Stimulated activated CD8-positive, alpha-beta memory T cell treated with anti-CD3 and anti-CD28 coated beads, Interleukin-12 subunit alpha, Interleukin-12 subunit beta, amount 100 ng/mL, for 1 hour (primary cell): Measurements from ENCODE around the gene MYH2.
"Not testable (repeated sequence)": the region's sequence is repeated elsewhere in the genome, so short reads cannot be mapped to it uniquely, and the experiment has no call there.

ENCODE experiments used
- DNase-seq: peaks from one replicate; pipeline ENCODE4 v3.0.0-alpha.2; 2020; ENCODE audit warnings: low read depth

The MYH2 gene

DNA sequence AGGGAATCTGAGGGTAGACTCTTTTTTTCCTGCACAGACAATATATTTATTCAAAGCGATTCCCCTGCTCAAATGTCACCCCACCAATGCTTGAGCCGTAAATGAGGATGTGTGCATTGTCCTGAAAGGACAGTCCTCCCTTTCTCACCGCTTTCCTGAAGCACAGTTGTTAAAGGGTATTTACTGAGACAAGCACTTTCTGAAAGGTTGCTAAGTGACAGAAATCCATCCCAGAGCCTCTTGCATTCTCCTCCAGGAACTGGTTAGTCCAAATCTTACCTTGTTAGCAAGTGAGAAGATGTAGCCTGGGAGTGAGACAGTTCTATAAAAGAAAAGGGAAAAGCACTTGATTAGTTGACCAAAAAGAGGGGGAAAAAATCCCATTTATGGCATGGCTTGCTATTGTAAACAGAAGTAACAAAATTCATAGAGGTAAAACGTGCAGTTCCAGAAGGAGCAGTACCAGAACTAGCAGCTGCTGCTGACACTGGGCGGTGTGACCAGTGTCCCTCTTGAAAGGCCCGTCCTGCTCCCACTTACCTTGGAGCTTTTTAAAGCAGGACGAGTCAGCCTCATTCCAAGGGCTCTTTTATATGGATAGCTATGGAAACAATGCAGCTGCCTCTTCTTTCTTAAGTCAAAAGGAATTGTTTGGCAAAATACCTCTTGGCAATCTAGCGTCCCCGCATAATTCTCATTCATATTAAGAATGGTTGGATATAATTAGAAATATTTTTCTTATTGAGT, at the start of gene MYH2:
Gene MYH2 (minus strand): TSS at position 563 of the 747 bp plus-strand sequence. CDS start 1,738 bp downstream, outside the sequence.
- no peak for DNase-seq

DNA sequence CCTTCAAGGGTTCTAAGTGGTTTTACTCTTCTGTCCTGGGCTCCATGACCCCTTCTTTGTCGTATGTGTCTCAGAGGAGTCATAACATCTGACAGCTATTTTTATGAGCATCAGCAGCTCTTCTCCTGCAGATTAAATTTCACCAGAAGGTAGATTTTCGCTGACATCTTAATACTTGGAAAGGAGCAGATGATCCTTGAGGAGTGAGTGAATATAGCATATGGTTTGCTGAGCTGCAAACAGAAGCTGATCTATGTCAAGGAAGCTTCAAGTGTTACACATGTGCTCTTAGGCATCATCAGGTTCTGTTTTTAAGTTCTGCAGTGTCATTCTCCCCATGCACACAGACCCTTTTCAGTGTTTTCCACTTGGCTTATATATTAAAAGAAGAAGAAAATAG, 49.2 kb upstream of the MYH2 start:
- no peak for DNase-seq

DNA sequence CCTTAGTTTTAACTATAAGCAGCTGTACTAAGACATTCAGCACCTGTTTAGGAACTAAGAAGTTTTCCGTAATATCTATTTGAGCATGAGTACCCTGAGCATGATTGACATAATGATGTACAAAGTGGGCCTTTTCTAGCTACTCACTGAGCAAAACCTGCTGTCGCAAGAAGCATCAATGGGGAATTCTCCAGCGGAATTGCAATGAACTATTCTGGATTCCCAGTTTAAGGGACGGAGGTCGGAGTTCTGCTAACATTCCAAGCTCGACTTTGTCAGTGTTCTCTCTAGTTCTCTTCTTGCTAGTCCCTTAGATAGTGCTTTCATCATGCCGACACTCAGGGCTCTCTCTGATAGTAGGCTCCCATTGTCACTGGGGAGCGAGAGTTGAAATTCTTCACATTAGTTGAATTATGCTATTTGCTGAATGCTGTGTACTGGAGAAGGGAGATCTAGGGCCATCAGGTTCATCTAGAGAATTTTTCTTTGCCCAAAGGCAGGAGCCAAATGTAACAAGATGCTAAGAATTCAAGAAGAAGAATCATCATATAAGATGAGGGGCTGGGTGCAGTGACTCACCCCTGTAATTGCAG, 40.2 kb upstream of the MYH2 start:
- no peak for DNase-seq

DNA sequence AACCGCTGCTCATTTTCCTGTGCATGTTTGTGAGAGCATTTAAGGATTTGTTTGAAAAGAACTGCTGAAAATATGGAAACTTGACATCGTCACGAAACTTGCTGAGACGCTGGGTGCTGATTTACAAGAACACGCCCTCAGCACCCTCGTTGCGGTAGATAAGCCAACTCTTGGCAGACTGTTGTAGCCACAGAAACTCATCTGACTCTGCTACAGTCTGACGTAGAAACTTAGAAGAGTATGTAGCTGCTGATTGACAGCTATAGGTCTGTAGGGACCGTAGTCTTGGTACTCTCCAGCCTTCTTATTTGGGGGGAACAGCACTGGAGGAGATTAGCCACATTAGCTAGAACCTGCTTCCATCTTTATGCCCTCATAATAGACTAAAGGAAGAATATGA, 36.1 kb upstream of the MYH2 start:
- no peak for DNase-seq

DNA sequence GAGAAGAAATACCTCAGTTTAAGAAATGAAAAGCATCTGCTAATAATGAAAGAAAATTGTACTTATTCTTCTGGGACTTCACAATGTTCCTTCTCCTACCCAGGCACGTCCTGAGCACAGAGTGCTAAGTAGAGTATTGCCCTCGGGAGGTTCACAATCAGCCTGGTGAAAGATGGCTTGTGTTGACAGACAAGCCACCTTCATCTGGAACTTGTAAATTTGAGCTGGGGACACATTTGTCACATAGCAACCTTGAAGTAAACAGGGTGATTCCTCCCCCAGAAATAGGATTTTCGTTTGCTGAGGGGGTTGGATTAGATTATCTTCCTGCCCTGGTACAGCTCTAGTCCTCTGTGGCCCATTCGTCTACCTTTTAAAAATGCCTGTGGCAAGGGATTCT, 34.4 kb upstream of the MYH2 start:
- DNase-seq: no peak

DNA sequence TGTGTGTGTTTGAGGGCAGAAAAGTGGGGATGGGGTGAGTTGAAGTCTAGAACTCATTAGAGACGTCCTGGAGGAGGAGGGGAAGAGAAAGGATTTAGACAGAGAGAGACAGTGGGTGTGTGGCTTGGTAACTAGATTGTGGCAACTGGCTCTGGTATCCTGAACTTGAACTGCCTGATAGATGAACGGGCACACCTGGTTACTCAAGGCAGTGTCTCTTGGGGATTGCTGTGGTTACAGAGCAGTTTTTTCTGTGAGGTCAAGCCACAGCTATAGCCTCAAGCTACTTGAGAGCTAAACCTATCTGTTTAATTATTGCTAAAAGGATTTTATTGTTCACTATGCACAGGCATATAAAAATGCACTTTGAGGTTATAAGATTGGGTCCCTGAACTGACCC, 29.8 kb upstream of the MYH2 start:
- DNase-seq: no peak

DNA sequence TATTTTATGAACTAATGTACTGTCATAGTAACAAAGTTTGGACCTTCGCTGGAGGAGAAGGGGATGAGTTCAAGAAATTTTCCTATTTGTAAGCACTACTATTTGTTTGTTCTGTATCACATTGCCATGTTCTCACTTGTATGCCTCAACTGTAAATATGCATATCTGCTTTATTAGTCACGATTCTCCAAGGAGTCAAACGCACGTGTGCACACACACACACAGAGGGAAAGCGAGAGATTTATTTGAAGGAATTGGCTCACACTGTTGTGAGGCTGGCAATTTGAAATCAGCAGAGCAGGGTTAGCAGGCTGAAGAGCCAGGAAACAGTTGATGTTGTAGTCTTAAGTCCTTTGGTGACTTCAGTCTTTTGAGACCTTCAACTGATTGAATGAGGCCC, 24.9 kb upstream of the MYH2 start:
- DNase-seq: no peak

DNA sequence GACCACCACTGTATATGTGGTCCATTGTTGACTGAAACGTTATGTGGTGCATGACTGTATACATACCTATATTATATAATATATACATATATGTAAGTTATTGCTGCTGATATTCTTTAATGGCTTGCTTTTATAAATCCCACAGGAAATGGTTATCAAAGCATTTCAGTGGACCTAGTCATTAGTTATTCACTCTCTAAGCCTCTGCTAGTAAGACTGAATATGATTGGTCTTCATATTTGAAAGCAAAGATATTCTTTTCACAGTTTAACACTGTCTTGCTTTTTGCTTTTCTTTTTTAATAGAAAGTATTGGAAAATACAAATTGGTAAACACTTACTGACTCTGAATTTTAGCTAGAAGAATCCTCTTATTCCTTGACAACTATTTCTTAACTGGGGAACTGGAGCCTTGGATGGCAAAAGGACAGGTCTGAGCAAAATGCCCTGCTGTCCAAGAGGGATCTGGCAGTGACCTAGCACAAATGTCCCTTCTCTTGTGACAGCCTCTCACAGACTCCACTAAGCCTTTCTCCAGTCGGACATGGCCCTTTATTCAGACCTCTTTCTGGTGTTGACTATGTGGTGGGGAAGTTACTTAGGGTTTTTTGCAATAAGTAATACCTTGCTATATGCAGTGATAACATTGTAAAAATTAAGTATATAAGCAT, 14.7 kb upstream of the MYH2 start:
- no peak for DNase-seq

DNA sequence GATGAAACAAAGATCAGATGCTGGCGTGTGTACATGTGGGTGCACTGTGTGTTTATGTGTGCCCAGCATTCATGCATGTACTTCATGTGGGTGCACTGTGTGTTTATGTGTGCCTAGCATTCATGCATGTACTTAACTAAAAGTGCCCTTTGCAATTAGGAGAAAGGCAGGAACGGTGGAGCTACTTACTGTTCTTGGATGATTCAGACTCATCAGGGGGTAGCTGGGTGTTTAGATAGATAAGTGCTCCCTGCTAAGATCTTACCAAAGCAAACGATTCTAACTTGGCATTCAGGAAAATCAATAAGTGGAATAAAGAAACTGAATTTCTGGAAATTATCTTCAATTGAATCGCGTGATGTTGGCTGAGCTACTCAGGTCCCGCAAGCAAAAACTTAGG, 8.6 kb upstream of the MYH2 start:
- no peak for DNase-seq

DNA sequence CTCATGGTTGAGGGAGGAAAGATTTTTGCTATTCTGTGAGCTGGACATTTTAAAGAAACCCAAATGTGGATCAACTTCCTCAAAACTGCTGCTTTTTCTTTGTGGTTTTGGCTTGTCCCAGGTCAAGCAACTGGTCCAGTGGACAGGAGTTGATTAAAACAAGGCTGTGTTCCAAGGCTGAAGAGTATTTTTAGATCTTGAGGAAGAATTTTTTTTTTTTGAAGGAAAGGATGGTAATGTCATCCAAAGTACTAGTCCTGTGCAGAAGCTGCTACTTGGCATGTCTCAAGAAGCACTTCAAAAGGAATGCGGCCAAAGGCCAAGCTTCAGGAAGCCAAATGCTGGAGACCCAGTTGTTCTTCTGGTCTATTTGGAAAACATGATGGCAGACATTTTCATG, 8.0 kb upstream of the MYH2 start:
- DNase-seq: no peak

DNA sequence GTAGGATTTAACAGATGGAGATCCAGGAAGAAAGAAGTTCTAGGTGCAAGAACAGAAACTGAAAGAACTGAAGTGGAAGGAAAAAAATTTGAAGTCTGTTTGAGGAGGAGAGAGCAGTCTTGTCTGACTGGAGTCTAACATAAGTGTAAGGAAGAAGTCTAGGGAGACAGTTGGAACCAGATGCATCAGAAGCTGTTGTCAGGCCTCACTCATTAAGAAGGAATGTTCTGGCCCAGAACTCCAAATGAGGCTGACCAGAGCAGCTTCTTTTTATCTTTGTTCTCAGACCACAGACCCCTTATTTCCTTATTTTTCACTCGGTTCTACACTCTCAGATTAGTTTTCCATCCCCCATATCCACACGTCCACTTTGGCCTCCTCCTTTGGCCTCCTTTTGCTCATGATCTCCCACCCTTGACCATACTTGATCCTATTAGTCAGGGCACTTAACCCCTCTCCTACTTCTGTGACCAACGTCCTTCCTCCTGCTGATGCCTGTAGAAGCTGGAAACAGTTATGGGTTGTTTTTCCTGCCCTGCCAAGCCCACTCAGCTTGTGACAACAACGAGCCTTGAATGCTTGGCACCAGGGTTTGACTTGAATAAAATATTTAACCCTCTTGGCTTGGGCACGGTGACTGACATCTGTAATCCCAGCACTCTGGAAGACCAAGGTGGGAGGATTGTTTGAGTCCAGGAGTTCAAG, 7.0 kb upstream of the MYH2 start:
- DNase-seq: no peak

DNA sequence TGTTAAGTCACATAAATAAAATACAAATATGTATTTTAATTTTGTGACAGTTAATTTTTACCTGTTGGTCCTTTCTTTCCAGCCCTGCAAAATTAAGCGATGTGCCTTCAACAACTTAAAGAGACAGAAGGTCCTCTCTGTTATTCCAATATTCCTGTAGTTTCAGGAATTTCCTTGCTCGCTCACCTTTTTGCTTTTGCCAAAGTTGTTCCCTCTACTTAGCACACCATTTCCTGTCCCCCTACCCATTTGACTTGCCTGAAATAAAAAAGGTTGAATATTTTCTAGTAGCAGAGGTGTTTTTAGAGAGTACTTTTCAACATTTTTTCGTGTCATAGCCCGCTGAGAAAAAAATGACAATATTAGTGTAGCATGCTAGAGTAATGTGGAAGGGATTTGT, 556 bp upstream of the MYH2 start:
- DNase-seq: no peak

DNA sequence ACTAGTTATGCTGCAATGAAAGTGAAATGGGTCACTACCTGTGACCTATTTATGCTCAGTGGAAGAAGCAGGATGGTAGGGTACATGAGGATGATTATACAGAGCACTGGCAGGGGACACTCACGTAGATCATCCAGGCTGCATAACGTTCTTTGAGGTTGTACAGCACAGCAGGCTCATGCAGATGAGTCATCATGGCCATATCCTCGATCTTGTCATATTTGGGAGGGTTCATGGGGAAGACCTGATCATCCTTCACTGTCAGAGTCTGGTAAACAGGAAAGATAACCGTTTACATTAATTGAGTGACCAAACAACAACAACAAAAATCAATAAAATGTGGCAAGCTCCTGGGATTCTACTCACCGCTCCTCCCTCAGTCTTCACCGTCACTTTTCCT, 2.1 kb downstream of the MYH2 start:
- no peak for DNase-seq

DNA sequence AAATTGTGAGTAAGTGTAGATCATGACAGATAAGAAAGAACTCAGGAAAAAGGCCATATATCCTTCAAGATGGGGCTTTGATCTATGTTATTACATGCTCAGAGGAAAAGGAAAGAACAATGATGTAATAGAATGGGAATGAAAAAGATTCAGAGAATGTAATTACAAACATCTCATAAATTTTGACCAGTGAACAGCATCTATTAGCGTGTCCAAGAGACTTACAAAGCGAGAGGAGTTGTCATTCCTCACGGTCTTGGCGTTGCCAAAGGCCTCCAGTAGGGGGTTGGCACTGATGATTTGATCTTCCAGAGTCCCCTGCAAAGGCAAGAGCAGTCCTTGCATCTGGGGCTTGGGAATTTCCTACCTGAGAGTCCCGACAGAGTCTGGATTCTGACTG, 6.0 kb downstream of the MYH2 start:
- not testable (repeated sequence) for DNase-seq

DNA sequence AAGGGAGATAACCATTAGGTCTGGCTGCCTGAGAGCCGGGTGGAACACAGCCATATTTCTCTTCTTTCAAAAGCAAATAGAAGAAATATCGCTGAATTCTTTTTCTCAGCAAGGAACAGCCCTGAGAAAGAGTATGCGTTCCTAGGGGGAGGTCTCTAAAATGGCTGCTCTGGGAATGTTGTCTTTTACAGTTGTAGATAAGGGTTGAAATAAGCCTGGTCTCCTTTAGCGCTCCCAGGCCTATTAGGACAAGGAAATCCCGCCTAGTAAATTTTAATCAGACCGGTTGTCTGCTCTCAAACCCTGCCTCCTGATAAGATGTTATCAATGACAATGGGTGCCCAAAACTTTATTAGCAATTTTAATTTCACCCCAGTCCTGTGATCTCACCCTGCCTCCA, 8.3 kb downstream of the MYH2 start:
- not testable (repeated sequence) for DNase-seq

DNA sequence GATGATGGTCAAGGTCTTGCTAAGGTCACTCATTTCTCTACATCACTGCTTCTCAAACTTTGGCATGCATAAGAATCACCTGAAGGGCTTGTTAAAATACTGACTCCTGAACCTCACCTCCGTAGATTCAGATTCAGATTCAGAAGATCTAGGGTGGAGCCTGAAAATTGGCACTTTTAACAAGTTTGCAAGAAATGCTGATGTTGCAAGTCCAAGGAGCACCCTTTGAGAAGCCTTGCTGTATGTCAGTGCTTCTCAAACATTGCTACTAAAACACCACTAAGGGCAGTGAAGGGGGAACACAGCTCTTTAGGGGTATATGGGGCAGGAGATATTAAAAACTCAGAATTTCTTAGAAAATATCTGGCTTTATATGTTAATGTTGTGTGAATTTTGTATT, 17.4 kb downstream of the MYH2 start:
- DNase-seq: no peak

DNA sequence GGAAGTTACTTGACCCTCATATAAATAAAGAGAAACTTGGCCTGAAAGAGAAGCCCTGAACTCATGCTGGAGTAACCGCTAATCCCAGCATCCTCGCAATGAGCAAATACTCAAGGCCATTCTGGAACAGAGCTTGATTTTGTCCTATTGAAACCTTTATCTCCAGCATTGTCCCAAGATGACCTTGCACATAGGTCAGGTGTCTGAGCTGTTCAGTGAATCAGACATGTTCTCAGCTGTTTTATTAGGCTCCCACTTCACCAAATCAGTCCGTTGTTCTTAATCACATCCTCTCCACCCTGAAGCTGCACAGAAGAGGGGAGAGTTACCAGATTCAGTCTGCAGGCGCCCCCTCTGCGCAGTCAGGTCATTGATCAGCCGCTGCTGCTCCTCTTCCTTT, 22.0 kb downstream of the MYH2 start:
- no peak for DNase-seq

DNA sequence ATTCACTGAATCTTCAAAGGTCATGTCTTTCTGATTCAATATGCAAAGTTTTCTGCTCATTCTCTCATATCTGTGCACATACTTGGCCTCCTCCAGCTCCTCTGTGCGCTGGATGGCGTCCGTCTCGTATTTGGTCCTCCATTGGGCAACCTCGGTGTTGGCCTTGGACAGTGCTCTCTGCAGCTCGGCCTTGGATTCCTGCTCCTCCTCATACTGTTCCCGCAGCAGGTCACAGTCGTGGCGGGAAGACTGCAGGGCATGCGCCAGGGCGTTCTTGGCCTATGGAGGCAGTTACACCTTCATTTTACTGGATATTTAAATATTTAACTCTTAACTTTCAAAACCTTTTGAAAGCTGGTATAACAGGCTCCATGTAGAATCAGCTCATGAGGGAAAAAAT, 22.9 kb downstream of the MYH2 start:
- DNase-seq: no peak

DNA sequence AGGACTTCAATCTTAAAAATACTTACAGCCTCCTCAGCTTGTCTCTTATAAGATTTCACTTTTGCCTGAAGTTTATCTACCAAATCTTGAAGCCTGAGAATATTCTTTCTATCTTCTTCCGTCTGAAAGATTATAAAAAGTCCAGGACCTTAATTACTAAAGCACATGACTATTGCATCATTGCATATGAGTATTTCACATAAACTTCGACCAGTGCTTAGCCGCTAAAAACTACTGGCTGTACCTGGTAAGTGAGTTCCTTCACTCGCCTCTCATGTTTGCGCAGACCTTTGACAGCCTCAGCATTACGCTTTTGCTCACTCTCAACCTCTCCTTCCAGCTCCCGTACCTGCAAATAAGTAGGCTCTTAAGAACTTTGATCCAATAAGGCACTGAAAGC, 26.4 kb downstream of the MYH2 start:
- DNase-seq: no peak

DNA sequence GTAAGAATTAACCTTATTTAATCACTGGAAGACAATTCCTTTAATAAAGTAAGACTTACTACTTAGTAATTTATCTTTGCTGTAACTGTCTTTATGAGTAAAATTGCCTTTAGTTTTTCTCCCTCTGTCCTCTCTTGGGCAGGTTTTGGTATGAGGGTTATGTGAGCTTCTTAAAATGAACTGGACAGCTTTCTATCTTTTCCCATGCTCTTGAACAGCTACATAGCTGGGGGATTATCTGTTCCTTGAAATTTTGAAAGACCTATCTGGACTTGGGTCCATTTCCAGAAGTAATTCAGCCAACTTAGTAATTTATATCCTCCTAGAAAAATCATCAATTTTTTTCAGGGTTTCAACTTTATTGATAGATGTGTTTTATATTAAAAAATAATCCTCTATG, 27.5 kb downstream of the MYH2 start:
- no peak for DNase-seq

DNA sequence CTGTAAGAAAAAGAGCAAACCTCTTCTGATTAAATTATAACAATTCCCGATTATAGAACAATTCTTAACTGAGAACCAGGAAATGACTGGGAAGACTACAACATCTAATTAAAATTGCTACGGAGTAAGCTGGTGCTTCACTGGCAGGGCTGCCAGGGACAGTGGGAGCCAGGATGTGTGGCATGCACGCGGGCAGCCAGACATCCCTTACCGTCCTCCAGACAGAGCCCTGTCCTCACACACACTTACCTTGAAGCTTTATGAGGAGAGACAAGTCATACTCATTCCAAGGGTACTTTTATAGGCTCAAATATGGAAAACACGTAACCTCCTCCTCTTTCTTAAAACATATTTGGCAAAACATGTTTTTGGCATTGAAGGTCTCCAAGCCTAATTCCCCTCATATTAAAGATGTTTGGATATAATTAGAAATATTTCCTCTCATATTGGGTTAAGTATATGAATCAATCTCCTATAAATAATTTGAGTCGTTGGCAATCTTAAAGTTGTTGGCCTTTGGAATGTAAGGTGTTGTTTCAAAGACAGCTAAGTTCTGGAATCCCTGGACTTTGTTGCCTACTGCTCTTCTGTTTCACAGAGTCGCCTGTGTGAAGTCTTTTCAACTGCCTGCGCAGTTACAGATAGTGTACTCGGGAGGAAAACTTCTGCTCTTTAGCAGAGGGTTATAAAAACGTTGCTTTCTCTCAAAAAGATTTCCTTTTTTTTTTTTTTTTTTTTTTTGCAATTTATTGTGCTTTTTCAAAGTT, 31.0 kb downstream of the MYH2 start, which contains the start of gene MYH1:
Gene MYH1 (minus strand): TSS at position 272 of the 767 bp plus-strand sequence. CDS start 1,900 bp downstream, outside the sequence.
- no peak for DNase-seq

DNA sequence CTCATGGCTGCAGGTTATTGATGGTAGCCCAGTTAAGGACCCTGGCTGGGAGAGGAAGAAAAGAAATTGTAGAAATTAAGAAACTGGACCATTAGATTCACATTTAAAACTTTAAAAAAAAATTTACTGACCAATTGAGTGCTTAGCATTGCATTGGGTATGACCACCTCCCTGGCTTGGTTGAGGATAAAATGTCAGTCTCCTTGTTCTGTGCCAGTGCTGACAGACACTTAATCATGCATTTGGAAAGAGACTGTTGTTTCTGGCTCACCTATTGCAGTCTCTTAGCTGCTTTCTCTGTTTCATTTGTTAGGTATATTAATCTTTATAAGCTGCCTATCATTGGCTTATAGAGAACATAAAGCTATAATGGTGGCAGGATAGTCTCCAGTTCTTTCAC, 32.8 kb downstream of the MYH2 start:
- DNase-seq: no peak
